RWPE2 (cell line): ENCODE data around the gene HORMAD2.

Source experiments
- ATAC-seq: fragments of 200-7000 bp; cut with Tn5 transposase; 3 replicates; pipeline ENCODE4 v1.9.1; 2021; ENCODE audit warnings: low read depth
- DNase-seq: peaks from one replicate; pipeline ENCODE4 v3.0.0-alpha.2; 2020; ENCODE audit warnings: low spot score
- H3K27ac ChIP-seq: fragments of 450-650 bp; 2 replicates; pipeline ENCODE4 v1.5.1; 2017; ENCODE audit warnings: mild to moderate bottlenecking; ENCODE audit not compliant: poor library complexity, severe bottlenecking
- H3K27me3 ChIP-seq: fragments of 250-450 bp; sonication (Bioruptor Pico); 2 replicates; pipeline ENCODE4 v1.5.1; 2021; ENCODE audit warnings: mild to moderate bottlenecking, moderate library complexity; ENCODE audit not compliant: insufficient read depth, poor library complexity, severe bottlenecking
- H3K36me3 ChIP-seq: fragments of 250-450 bp; sonication (Bioruptor Pico); 2 replicates; pipeline ENCODE4 v1.5.1; 2020; ENCODE audit warnings: low read depth, mild to moderate bottlenecking, moderate library complexity
- H3K4me1 ChIP-seq: fragments of 250-450 bp; sonication (Bioruptor Pico); 2 replicates; pipeline ENCODE4 v1.5.1; 2021; ENCODE audit warnings: mild to moderate bottlenecking, moderate library complexity; ENCODE audit not compliant: insufficient read depth, poor library complexity, severe bottlenecking
- H3K4me3 ChIP-seq: fragments of 250-450 bp; sonication (Bioruptor Pico); 2 replicates; pipeline ENCODE4 v1.5.1; 2021; ENCODE audit warnings: mild to moderate bottlenecking, moderate library complexity; ENCODE audit not compliant: severe bottlenecking
- H3K9me3 ChIP-seq: fragments of 250-450 bp; sonication (Bioruptor Pico); 2 replicates; pipeline ENCODE4 v1.5.1; 2021; ENCODE audit warnings: mild to moderate bottlenecking, moderate library complexity; ENCODE audit not compliant: severe bottlenecking
- TF ChIP-seq, protein P1 (sequence below): fragments of 450-650 bp; IDR thresholded peaks from one replicate; pipeline ENCODE4 v1.5.1; 2017; ENCODE audit warnings: mild to moderate bottlenecking, moderate library complexity; ENCODE audit not compliant: poor library complexity, severe bottlenecking

Gene HORMAD2

DNA sequence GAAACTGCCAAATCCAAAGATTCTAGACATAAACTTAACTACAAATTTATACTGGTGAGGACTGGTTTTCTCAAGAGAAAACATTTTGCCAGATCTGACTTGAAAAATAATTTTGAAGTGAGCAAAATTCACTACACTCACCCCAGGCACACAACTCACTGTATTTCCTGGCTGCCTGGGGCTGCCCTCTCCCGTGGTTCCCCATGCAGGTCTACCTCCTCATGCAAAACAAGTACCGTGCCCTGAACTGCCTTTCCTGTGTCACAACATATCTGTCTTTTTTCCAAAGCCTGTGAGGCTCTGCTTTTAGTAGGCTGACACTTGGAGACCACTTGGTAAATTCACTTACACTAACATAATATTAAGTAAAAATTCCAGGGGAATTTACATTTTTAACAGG is 89.9 kb downstream of the HORMAD2 start:
- ATAC-seq, result no peak

DNA sequence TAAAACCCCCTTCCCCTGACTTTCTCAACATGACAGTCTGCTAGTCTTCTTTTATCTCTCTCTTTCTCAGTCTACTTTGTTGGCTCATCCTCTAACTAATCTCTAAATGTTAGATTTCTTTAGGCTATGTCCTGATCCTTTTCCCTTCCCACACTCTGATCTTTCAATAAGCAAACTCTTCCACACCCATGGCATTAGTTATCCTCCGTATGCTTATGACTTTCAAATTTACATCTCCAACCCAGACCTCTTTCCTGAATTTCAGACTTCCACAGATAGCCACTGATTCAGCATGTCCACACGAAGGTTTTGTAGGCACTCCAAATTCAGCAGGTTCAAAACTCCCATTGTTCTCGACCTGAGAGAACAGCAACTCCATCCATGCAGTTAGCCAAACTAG is 90.7 kb downstream of the HORMAD2 start:
- Histone ChIP-seq H3K36me3 (no peaks in the 10 kb centered on the region), H3K4me3 (no peak overlapping the region), H3K4me1 (no peaks in the 10 kb centered on the region), H3K27me3 (no peaks in the 10 kb centered on the region), H3K9me3 (peaks cover 2% of the 10 kb centered on the region), H3K27ac (no peak overlapping the region)
- TF ChIP-seq, protein P1, sequence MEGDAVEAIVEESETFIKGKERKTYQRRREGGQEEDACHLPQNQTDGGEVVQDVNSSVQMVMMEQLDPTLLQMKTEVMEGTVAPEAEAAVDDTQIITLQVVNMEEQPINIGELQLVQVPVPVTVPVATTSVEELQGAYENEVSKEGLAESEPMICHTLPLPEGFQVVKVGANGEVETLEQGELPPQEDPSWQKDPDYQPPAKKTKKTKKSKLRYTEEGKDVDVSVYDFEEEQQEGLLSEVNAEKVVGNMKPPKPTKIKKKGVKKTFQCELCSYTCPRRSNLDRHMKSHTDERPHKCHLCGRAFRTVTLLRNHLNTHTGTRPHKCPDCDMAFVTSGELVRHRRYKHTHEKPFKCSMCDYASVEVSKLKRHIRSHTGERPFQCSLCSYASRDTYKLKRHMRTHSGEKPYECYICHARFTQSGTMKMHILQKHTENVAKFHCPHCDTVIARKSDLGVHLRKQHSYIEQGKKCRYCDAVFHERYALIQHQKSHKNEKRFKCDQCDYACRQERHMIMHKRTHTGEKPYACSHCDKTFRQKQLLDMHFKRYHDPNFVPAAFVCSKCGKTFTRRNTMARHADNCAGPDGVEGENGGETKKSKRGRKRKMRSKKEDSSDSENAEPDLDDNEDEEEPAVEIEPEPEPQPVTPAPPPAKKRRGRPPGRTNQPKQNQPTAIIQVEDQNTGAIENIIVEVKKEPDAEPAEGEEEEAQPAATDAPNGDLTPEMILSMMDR, result no peak
- ATAC-seq (no peak), DNase-seq (no peak)

More for the DNA sequence above, 89.9 kb downstream of the HORMAD2 start:
- Histone ChIP-seq H3K36me3 (no peaks in the 10 kb centered on the region), H3K4me3 (no peak overlapping the region), H3K27ac (no peak overlapping the region), H3K4me1 (no peaks in the 10 kb centered on the region), H3K27me3 (no peaks in the 10 kb centered on the region), H3K9me3 (peaks cover 2% of the 10 kb centered on the region)
- TF ChIP-seq, protein P1, result no peak
- DNase-seq, result no peak

DNA sequence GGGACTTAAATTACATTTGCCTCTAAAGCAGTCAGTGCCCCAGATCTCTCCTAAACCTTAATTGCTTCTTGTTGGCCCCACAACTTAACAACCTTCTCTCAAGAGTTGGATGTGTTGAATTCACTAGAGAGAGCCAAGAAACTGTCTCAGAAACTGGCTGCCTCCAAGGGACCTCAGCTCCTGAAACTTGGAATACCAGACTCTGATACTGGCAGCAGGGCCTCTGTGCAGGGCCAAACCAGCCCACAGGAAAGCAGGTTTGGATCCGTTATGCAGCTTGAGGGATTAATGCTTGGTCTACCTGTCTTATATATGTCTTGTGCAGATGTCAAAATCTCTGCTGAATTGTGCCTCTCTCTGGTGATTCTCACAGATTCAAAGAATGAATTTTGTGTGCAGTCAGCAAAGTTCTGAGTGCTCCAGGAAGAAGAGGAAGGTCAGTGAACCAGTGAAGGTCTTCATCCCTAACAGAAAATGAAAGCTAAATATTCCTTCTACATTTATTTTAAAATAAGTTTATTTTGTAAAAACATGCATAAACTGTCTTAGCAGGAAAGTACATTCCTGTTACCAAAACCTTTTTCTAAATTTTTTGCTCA is 95.5 kb downstream of the HORMAD2 start:
- no peaks in the 10 kb centered on the region for H3K27me3 ChIP-seq
- no peak overlapping the region for H3K4me3 ChIP-seq
- no peak for ATAC-seq
- no peaks in the 10 kb centered on the region for H3K36me3 ChIP-seq
- DNase-seq, result no peak
- H3K9me3 ChIP-seq, result peaks cover 2% of the 10 kb centered on the region
- TF ChIP-seq, protein P1, result no peak
- no peaks in the 10 kb centered on the region for H3K4me1 ChIP-seq
- H3K27ac ChIP-seq, result no peak overlapping the region

DNA sequence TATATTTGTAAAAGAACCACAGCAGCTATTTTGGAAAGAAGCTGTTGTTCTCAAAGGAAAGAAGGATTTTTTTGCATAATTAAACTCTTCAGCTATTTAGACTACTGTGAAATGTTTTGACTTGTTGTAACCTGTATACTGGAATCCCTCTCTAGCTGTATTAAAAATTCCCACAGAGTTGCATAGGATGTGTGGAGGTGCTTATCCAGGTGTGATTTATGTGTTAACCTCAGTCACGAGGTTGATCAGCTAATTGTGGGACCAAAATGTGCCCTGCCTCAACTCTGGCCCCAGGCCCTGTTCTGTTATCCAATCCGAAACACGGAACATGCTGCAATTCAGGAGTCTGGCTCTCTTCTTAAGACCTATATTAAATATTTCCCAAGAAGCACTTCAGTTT is 96.2 kb downstream of the HORMAD2 start:
- Histone ChIP-seq H3K27me3 (no peaks in the 10 kb centered on the region), H3K4me3 (no peak overlapping the region), H3K36me3 (no peaks in the 10 kb centered on the region), H3K9me3 (peaks cover under 1% of the 10 kb centered on the region), H3K27ac (no peak overlapping the region), H3K4me1 (no peaks in the 10 kb centered on the region)
- ATAC-seq, result no peak
- TF ChIP-seq, protein P1, result no peak
- DNase-seq, result no peak

DNA sequence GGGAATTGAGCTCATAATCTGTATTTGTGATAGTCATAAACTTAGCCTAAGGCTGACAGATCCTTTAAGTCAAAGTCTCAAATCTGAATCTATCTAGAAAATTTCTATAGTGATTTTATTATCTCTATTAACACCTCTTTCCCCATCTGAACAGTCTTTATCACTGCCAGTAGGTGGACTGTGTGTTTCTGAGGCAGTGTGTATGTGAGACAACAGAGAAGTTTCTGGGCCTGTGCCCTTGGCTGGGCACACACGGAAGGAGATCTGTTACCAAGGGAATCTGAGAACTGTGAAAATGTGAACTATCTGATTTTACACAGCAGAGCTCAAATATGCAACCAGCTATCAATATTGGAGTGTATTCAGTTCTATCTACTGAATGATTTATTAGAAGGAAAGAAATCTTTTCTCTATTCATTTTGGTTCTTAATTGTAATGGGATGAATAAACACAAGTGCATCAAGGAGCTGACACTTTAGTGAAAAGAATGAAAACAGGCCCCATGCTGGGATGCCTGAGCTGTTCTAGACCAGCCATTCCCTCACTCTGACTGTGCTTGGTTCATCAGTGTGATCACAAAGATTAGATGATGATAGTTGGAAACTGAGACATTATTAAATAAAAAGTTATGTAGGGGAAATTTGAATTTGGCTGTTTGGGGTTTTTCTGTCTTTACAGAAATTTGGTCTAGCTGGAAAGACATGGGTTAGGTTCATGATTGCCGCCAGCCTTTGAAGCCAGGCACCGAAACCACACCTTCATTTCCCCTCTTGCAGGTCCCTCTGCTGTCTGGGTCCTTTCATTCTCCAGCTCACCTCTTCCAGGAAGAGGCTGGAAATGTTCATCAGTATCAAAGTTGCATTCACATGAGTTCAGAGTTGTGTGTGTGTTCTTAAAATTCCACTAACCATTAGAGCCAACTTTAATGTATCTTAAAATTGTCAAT is 98.2 kb downstream of the HORMAD2 start:
- no peak overlapping the region for H3K27ac ChIP-seq
- DNase-seq (no peak), ATAC-seq (no peak)
- TF ChIP-seq, protein P1, result no peak
- no peaks in the 10 kb centered on the region for H3K4me1 ChIP-seq
- H3K4me3 ChIP-seq, result no peak overlapping the region
- no peaks in the 10 kb centered on the region for H3K9me3 ChIP-seq
- H3K36me3 ChIP-seq, result no peaks in the 10 kb centered on the region
- H3K27me3 ChIP-seq, result no peaks in the 10 kb centered on the region
